Fibroblast of peridontal ligament (primary cell): Measurements from ENCODE around the gene KCNK17.
A peak's percentile ranks its signal among the peaks of the same experiment; 100 is the strongest.

Source experiments
- DNase-seq: peaks from one replicate; pipeline ENCODE4 v3.0.0-alpha.2; 2010; ENCODE audit errors: extremely low read depth

KCNK17 gene

GRCh38 chr6:39338397-39338796 lies 24.2 kb upstream of the KCNK17 start:
- DNase-seq, result no peak

GRCh38 chr6:39335780-39336545 lies 21.7 kb upstream of the KCNK17 start:
- no peak for DNase-seq

- DNase-seq, result no peak
Measured at GRCh38 chr6:39333644-39334438, 19.6 kb upstream of the KCNK17 start.

GRCh38 chr6:39330476-39330875 lies 16.3 kb upstream of the KCNK17 start:
- no peak for DNase-seq

GRCh38 chr6:39330057-39330456 lies 15.8 kb upstream of the KCNK17 start:
- no peak for DNase-seq

- DNase-seq, result no peak
Measured at GRCh38 chr6:39328066-39328465, 13.8 kb upstream of the KCNK17 start.

GRCh38 chr6:39327507-39327906 lies 13.3 kb upstream of the KCNK17 start:
- DNase-seq, result no peak

GRCh38 chr6:39322306-39322850 lies 8.2 kb upstream of the KCNK17 start, which contains the start of gene KCNK16:
TSS of gene KCNK16 (minus strand) at chr6:39322702. CDS start at chr6:39322540, 162 bp downstream.
- no peak for DNase-seq

GRCh38 chr6:39321761-39322160 lies 7.5 kb upstream of the KCNK17 start:
- no peak for DNase-seq

- DNase-seq, result no peak
Measured at GRCh38 chr6:39320363-39320984, 6.3 kb upstream of the KCNK17 start.

- DNase-seq, result no peak
Measured at GRCh38 chr6:39319621-39320362, 5.6 kb upstream of the KCNK17 start.

- DNase-seq, result no peak
Measured at GRCh38 chr6:39317256-39317655, 3.0 kb upstream of the KCNK17 start.

GRCh38 chr6:39313526-39314272 lies 520 bp downstream of the KCNK17 start:
- no peak for DNase-seq

GRCh38 chr6:39312912-39313525 lies 1.2 kb downstream of the KCNK17 start:
- DNase-seq, result no peak

GRCh38 chr6:39310542-39310941 lies 3.7 kb downstream of the KCNK17 start:
- DNase-seq, result no peak

- DNase-seq, result peak; percentile 63
Measured at GRCh38 chr6:39309942-39310531, 4.2 kb downstream of the KCNK17 start.

GRCh38 chr6:39307462-39307861 lies 6.8 kb downstream of the KCNK17 start:
- DNase-seq, result no peak

- DNase-seq, result no peak
Measured at GRCh38 chr6:39304951-39305350, 9.3 kb downstream of the KCNK17 start.

GRCh38 chr6:39303425-39304153 lies 10.6 kb downstream of the KCNK17 start:
- DNase-seq, result no peak
